Brain microvascular endothelial cell (primary cell): ENCODE measurements around the gene KIAA1614.

Experiments
- DNase-seq: peaks from one replicate; pipeline ENCODE4 v3.0.0-alpha.2; 2020
- H3K27ac ChIP-seq: fragments of 250-450 bp; sonication (Bioruptor Pico); 2 replicates; pipeline ENCODE4 v1.5.1; 2020; ENCODE audit warnings: mild to moderate bottlenecking, moderate library complexity
- H3K27me3 ChIP-seq: fragments of 250-450 bp; sonication (Bioruptor Pico); replicated peaks from 2 replicates; pipeline ENCODE4 v1.5.1; 2020; ENCODE audit warnings: mild to moderate bottlenecking
- H3K36me3 ChIP-seq: fragments of 250-450 bp; sonication (Bioruptor Pico); replicated peaks from 2 replicates; pipeline ENCODE4 v1.5.1; 2020; ENCODE audit warnings: mild to moderate bottlenecking
- H3K4me3 ChIP-seq: 2 replicates; pipeline ENCODE4 v1.5.1; 2011; ENCODE audit warnings: low read depth, mild to moderate bottlenecking, control low read depth, low read length, moderate library complexity
- CTCF ChIP-seq: IDR thresholded peaks from 2 replicates; pipeline ENCODE4 v1.5.1; 2011; ENCODE audit warnings: low read depth, mild to moderate bottlenecking, moderate library complexity, low read length, control low read depth, inconsistent platforms; ENCODE audit errors: missing control alignments
- in situ Hi-C: cut with HindIII; loops from 2 replicates; pipeline ENCODE4 v1.10.0; 2017; ENCODE audit warnings: low sequenced_read_pairs, low pct_ligation_motif_present

KIAA1614 gene

GRCh38 chr1:180887841-180888240 is 24.9 kb upstream of the KIAA1614 start:
- Histone ChIP-seq H3K36me3 (no peaks in the 10 kb centered on the region), H3K27ac (no peak overlapping the region), H3K27me3 (no peaks in the 10 kb centered on the region), H3K4me3 (no peak overlapping the region)
- TF ChIP-seq CTCF, result no peak
- in situ Hi-C loops, result loop anchor here (25.0 kb wide), 1 partner anchor 274 kb away; no protein-coding TSS in a partner anchor
- DNase-seq, result no peak

- in situ Hi-C loops, result loop anchor here (25.0 kb wide), 1 partner anchor 273 kb away; no protein-coding TSS in a partner anchor
- Histone ChIP-seq H3K4me3 (no peak overlapping the region), H3K27me3 (no peaks in the 10 kb centered on the region), H3K36me3 (no peaks in the 10 kb centered on the region), H3K27ac (no peak overlapping the region)
- TF ChIP-seq CTCF, result no peak
- DNase-seq, result no peak
These were observed 23.8 kb upstream of the KIAA1614 start for GRCh38 chr1:180888870-180889269.

- no peak for TF ChIP-seq CTCF
- in situ Hi-C loops, result loop anchor here (25.0 kb wide), 1 partner anchor 273 kb away; no protein-coding TSS in a partner anchor
- Histone ChIP-seq H3K4me3 (no peak overlapping the region), H3K27me3 (no peaks in the 10 kb centered on the region), H3K27ac (no peak overlapping the region), H3K36me3 (no peaks in the 10 kb centered on the region)
- DNase-seq, result no peak
These were observed 23.4 kb upstream of the KIAA1614 start for GRCh38 chr1:180889325-180889724.

- DNase-seq, result no peak
- no peak for TF ChIP-seq CTCF
- Histone ChIP-seq H3K27ac (no peak overlapping the region), H3K27me3 (no peaks in the 10 kb centered on the region), H3K36me3 (no peaks in the 10 kb centered on the region), H3K4me3 (no peak overlapping the region)
- in situ Hi-C loops, result loop anchor here (25.0 kb wide), 1 partner anchor 270 kb away; no protein-coding TSS in a partner anchor
These were observed 20.4 kb upstream of the KIAA1614 start for GRCh38 chr1:180892272-180892671.

GRCh38 chr1:180892675-180893074 is 20.0 kb upstream of the KIAA1614 start:
- Histone ChIP-seq H3K27me3 (no peaks in the 10 kb centered on the region), H3K4me3 (no peak overlapping the region), H3K27ac (no peak overlapping the region), H3K36me3 (no peaks in the 10 kb centered on the region)
- DNase-seq, result no peak
- in situ Hi-C loops, result loop anchor here (25.0 kb wide), 1 partner anchor 270 kb away; no protein-coding TSS in a partner anchor
- TF ChIP-seq CTCF, result no peak

GRCh38 chr1:180893614-180894013 is 19.1 kb upstream of the KIAA1614 start:
- H3K36me3 ChIP-seq, result no peaks in the 10 kb centered on the region
- no peak for DNase-seq
- TF ChIP-seq CTCF, result no peak
- H3K4me3 ChIP-seq, result no peak overlapping the region
- in situ Hi-C loops, result loop anchor here (25.0 kb wide), 1 partner anchor 269 kb away; no protein-coding TSS in a partner anchor
- no peak overlapping the region for H3K27ac ChIP-seq
- no peaks in the 10 kb centered on the region for H3K27me3 ChIP-seq
